ENCODE data around the gene FBXO7.

DNA sequence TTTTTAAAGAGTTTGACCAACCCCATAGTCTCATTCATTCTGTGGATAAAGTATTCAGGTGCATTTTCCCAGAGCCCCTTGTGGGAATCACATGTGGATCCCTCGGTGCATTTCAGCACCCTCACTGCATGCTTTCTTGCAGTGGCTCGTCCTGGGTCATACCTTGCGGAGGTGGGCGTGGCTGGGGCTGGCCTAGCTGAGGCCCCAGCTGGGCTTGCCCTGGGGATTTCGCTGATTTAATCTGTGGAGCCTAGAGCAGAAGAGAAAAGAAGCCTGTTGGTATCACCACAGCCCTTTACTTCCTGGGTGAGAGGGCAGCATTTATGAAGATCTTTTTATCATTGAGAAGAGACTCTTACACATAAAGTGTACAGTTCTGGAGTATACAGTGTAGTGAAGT is 53.1 kb downstream of the FBXO7 start:
- no peak for TF ChIP-seq CTCF (IDR thresholded peaks at IDR 0.05)
- no peak for TF ChIP-seq POLR2A (IDR thresholded peaks at IDR 0.05)

Measured in heart left ventricle (tissue), 13 donors.